RPMI8226 (cell line): ENCODE data around the gene CFAP54.
"Not testable (repeated sequence)": the region's sequence is repeated elsewhere in the genome, so short reads cannot be mapped to it uniquely, and the experiment has no call there.

ENCODE experiments used
- DNase-seq: peaks from one replicate; pipeline ENCODE4 v3.0.0-alpha.2; 2015

CFAP54 gene

DNA sequence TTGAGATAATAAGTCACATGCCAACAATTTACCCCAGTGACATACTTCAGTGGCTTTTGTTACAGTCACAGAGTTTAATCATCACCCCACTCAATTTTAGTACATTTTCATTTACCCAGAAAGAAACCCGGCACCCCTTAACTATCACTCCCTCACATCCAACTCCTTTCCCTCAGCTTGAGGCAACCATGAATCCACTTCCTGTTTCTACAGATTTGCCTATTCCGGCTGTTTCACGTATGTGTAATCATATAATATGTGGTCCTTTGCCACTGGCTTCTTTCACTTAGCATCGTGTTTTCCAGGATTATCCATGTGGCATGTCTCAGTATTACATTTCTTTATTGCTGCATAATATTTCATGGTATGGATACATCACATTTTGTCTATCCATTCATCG lies 147.5 kb downstream of the CFAP54 start:
- DNase-seq: no peak

DNA sequence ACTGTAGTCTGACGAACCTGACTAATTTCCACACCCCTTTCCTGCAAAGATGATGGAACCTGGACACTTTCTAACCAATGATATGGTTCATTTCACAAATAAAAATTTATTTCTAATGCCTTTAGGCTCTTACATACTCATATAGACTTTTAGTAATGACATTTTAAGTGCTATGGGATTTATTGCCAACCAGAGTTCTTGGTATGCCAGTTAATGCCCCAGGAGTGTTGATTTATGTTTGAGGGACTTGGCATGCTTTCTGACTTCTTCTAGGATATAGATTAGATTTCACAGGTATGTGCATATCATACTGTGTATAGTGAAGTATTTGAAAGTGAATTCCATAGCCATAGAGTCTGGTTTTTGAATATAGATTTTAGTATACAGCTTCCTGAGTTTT lies 159.5 kb downstream of the CFAP54 start:
- DNase-seq: no peak

DNA sequence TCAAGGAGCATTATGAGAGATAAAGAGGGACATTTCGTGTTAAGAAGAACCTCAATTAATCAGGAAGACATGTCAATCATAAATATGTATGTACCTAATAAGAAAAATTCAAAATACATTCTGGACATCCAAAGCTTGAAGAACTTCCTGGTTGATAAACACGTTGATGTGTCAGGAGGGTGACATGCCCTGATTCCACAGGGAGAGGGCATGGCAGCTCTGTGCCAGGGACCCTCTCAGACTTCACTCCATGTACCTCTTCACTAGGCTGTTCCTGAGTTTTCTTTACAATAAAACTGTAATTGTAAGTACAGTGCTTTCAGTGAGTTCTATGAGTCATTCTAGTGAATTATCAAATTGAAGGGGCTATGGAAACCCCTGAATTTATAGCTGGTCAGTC lies 163.5 kb downstream of the CFAP54 start:
- no peak for DNase-seq

DNA sequence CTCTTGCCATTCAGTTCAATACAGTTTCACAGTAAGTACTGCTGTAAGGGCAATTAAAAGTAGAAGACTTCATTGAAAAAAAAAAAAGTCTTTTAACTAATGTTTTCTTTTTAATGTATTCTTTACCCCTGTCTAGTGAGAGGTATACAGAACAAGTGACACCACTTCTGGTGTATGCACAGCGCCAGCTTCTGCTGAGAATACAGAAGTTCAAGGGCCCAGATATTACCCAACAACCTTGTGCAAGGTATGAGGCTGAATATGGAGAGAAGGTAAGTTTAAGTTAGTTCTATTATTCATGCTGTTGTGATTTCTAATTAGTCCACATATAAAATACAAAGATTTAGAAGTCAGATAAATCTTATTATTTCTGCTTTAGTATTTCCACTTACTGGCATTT lies 168.7 kb downstream of the CFAP54 start:
- no peak for DNase-seq

DNA sequence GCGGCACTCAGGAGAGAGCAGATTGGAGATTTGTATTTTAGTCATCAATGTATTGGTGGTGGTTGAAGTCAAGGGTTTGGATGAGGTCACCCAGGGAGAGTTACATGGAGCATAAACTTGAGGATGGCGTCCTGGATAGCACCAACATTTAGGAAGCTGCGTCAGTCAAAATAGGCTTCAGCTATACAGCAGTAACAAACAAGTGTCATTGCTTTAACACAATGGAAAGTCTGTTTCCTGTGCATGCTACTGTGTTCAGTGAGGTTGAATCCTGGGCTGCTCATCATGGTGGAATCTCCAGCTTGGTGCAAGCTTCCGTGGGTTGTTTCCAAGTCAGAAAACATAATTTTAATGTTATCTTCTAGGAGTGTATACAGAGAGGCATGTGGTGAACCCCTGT lies 180.4 kb downstream of the CFAP54 start:
- no peak for DNase-seq

DNA sequence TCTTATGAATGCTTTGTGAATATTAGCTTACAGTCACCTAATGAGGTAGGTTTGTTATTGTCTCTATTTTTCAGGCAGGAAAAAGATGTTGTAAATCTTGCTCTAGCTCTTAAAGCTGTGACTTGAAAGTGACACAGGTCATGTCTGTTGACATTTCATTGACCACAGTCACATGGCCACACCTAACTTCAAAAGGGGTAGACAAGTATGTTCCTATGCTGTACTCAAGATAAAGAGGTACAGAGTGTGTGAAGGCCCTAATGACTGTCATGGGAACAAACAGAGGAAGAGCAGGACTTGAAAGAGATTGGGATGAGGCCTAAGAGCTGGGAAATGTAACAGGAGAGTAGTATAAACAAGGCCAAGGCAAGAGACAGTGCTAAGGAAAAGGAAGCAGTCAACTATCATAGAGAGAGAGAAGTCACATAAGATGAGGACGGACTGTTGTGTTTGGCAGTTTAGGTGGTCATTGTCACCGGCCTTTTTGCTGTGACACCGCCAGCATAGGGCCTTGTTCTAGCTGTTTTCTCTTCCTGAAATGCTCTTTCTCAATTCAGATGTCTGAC lies 181.0 kb downstream of the CFAP54 start:
- no peak for DNase-seq

DNA sequence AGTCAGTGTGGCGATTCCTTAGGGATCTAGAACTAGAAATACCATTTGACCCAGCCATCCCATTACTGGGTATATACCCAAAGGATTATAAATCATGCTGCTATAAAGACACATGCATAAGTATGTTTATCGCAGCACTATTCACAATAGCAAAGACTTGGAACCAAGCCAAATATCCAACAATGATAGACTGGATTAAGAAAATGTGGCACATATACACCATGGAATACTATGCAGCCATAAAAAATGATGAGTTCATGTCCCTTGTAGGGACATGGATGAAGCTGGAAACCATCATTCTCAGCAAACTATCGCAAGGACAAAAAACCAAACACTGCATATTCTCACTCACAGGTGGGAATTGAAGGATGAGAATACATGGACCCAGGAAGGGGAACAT lies 186.1 kb downstream of the CFAP54 start:
- not testable (repeated sequence) for DNase-seq

DNA sequence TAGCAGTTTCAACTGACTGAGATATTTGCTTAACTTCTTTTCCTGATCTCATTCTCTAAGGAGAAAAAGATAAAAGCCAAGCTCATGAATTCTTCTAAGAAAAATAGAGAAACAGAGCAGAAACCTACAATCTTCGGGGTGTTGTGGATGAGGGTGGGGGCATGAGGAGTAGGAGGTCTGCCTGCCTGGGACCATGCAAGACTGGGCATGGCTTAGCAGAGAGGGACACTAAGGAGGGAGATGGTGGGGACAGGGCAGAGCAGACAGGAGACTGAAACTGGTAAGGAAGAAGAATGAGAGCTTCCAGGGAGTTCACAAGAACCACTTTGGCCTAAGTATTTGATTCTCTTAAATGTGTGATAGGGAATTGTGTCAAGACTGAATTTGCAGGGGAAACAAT lies 188.0 kb downstream of the CFAP54 start:
- no peak for DNase-seq

DNA sequence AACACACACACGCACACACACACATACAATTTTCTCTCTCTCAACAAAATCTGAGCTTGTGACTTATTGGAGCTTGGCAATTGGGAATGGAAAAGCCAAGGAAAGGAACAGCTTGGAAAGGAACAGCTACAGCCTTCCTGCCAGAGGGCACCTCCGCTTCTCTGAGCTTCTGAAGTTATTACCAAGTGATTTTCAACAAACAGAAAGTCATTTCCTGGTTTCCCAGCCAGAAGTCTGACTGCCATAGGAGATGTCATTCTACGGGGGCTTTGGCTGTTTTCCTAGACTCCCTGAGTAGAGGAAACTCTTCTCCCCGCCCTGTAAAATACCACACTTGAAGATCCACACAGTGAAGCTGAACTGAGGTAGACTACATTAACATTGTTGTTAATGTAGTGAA lies 198.3 kb downstream of the CFAP54 start:
- no peak for DNase-seq

DNA sequence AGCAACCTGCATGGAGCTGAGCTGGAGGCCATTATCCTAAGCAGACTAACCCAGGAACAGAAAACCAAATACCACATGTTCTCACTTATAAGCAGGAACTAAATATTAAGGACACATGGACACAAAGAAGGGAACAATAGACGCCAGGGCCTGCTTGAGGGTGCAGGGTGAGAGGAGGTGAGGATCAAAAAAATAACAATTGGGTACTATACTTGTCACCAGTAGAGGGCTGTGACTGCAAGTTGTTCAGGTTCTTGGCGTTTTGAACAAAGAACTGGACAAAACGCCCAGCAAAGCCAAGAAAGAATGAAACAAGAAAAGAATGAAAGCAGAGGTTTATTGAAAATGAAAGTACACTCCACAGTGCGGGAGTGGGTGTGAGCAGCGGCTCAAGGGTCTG lies 209.1 kb downstream of the CFAP54 start:
- peak; percentile 34 for DNase-seq

DNA sequence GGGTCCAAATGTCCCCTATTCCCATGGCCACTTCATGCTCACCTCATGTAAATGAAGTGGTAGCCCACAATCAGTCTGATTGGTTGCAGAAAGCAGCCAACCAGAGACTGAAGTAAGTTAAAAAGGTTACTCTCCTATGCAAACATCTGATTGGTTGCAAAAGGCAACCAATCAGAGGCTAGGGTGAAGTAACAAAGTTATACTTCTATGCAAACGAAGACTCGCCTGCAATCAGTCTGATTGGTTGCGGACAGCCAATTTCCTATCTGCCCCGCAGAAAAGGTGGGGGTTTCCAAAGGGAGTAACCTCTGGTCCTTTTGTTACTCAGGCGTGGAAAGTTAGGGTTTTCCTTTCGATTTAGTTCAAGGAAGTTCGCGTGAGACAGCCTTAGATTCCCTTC lies 209.6 kb downstream of the CFAP54 start:
- no peak for DNase-seq

DNA sequence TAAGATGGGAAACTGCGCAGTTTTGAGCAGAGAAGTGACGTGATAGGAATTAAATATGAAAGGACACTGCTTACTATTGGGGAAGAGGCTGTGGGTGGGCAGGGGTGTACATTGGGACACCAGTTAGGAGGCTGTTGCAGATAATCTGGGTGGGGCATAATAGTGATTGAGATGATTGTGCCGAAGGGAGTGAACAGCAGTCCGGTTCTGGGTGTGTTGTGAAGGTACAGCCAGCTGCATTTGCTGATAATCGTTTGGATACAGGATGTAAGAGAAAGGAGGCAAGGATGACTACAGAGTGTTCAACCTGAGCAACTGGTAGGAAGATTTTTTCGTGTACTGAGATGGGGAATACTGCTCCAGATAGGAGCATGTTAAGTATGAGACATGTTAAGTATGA lies 212.5 kb downstream of the CFAP54 start:
- DNase-seq: no peak

DNA sequence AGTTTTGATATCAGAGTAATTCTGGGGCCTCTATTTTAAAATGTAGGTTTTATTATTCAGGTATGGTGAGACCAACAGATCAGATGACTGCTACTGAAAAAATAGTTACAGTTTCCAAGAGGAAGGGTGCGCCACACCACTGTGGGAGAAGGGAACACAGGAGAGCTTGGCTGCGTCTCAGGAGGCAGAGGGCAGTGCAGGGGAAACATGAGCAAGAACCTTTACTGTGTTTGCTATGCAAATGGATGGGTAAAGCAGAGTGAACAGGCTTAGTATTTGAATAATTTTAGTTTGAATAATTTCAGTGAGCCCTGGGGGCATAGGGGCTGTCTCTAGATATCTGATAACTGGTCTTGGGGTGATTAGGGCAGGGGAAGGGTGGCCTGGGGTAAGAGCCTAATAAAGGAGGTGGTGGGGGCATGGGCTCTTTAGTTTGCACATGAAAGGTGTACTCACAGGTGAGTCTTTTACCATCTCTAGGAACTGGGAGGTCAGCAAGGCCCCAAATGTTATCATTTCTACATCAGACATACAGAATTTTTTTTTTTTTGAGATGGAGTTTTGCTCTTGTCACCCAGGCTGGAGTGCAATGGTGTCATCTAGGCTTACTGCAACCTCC lies 220.9 kb downstream of the CFAP54 start:
- peak; percentile 9 for DNase-seq

DNA sequence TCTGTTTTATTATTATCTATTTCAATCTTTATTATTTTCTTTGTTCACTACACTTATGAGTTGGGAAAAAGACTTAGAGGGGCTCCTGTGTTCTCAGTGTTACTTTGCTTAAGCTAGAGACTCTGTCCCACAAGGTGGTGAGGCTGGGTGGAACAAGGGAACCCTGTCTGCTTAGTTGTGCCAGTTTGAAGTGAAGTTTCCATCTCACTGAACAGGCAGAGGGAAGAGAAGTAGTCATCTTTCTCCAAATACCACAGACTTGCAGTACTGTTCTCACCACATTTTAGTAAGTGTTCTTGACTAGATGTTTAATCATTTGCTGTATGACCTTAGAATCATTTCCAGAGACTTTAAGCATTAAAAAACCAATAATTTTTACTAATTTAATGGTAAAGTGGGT lies 222.0 kb downstream of the CFAP54 start:
- DNase-seq: no peak

DNA sequence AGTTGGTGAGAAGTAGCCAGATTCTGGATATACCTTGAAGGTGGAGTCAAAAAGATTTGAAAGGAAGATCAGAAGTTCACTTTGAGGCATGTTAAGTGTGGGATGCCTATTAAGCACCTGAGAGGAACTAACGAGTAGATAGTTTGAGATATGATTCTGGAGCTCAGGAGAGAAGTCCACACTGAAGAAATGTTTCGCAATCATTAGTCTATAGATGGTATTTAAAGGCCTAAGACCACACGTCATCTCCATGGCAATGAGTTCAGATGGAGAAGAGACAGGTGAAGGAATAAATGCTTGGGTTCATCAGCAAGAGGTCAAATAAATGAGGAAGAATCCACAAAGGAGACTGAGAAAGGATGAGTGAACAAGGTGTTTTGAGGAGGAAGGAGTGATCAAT lies 224.8 kb downstream of the CFAP54 start:
- DNase-seq: no peak

DNA sequence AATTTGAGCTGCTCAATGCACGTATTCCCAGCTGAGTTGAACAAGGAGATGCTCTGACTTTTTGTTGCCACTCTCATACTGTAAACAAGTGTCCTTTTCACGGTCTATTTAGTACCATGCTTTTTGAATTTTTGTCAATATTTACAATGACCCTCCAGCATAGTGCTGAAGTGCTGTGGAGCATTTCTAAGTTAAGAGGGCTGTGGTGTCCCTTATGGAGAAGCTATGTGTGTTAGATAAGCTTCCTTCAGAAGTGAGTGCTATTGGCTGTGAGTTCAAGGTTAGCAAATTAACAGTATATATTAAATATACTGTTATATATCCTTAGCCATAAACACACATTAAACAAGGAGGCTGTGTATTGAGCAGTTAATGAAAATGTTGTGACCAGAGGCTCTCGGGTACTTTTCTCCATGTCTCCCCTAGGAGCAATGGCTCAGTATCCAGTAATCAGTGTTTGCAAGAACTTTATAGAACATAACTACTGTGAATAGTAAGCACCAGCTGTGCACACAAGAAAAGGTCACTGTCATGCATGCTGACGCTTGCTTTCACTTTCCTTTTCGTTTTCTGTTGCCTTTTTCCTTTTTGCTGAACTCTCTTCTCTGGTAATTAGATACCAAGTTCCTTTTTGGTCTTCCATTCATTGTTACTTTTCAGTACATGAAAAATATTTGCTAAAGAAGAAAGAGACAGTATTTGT lies 230.4 kb downstream of the CFAP54 start:
- DNase-seq: peak; percentile 73

DNA sequence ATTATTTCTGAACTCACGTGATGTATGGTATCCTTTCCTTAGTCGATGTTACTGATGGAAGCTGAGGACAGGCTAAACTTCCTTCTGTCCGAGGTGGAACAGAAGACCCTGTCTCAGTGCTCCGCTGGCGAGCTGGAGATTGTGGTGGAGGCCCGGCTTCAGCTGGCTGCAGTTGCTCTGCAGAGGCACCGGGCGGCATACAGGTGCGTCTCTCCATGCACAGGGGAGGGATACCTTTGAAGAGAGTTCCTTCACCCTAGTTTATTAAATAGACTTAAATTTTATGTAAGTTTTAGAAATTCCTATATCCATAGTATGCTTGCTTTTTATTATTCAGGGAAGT lies 231.0 kb downstream of the CFAP54 start:
- peak; percentile 73 for DNase-seq

DNA sequence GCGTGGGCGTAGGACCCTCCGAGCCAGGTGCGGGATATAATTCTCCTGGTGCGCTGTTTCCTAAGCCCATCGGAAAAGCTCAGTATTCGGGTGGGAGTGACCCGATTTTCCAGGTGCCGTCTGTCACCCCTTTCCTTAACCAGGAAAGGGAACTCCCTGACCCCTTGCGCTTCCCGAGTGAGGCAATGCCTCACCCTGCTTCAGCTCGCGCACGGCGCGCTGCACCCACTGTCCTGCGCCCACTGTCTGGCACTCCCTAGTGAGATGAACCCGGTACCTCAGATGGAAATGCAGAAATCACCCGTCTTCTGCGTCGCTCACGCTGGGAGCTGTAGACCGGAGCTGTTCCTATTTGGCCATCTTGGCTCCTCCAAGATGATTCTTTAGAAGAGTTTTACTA lies 240.1 kb downstream of the CFAP54 start:
- not testable (repeated sequence) for DNase-seq

DNA sequence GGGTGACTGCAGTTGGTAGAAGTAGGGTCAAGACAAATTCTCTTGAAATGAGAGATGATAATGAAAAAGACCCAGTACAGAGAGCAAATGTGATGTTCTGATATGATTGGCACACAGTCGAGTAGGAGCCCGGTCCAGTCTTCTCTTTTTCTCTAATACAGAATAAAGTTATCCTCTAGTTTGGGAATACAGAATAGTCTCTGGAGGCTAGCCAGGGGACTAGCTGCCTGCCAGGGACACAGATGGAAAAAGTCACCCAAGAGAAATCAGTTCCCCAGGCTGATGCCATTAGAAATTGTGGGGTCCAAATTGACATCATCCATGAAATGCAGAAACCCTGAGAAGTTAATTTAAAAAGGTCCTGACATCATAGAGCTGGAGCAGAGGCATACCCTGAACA lies 240.5 kb downstream of the CFAP54 start:
- DNase-seq: no peak

DNA sequence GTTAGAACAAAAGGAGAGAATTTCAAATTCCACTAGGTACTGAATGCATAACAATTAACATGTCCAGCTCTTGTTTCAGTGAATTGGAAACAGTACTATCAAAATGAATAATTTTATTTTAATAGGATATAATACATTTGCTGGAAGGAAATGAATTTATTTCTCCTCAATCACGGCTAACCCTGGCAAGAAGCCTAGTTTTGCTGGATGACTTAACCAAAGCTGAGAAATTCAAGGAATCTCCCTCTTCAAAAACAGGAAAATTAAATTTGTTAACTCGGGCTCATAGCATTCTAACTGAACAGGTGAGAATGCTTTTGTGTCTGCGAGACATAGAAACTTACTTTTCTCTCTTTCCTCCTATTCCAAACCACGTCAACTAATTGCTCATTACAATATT lies 254.2 kb downstream of the CFAP54 start:
- DNase-seq: no peak

DNA sequence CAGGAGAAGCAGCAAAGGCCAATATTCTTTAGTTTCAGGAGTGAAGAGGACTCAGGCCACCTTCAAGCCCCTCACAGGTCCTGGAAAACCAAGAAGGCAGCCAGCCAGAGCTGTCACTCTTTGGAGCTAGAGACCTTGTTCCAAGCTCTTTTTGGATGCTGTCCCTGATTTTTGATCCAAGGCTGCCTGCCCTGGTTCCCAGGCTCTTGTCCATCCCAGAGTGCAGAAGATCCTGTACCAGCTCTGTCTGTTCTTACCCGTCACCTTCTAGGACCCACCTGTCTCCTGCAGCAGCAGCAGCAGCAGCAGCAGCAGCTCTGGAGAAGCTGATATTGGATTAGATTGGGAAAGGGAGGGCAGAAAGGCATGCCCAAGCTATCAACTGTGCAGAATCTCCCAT lies 260.6 kb downstream of the CFAP54 start:
- DNase-seq: no peak

DNA sequence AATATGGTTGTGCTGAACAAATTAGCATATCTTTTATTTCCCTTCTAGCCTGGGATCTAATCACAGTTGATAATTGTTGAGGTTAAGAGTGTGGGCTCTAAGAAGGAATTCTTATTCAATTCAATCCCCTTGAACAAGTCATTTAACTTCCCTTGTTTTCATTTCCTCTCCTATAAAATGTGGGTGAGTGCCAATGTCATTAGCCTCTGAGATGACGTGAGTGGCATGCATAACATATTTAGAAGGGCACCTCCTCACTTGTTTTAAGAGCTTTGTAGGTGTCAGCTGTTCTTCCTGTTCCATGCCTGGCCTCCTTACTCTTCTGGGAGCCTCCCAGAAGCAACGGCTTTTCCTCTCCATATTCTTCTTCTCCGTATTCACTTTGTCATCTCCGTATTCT lies 262.2 kb downstream of the CFAP54 start:
- no peak for DNase-seq

DNA sequence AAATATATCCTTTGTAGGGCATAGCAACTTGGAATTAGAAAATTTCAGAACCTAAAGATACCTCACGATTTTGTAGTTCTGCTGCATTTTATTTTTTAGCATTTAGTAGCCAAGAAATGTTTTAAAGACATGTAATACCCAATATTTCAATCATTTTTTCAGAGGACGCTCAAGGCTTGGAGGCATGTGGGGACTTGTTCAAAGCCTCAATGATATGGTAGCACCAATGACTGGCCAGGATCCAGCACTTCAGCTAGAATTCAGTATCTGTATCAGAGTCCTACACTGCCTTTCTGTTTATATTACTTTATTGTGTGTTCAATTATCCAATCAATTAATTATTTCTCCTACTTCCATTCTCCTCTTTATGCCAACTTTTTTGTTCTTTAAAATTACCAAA lies 262.8 kb downstream of the CFAP54 start:
- DNase-seq: no peak

DNA sequence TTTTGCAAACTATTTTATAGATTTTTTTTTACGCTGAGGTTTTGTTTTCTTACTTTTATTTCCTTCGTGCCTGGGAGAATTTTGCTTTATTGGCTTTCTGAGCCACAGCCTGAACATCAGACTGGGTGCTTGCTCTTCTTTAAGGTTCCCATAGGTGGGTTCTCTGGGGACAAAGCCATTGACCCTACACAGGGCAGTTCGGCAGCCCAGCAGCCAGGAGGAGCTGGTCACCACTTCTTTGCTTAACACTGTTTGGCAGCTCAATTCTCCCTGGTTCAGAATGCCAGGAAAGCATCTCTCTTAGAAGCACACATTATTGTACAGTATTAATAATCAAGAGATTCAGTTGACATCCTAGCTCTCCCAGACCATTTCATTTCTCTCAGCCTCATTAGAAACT lies 276.9 kb downstream of the CFAP54 start:
- no peak for DNase-seq

DNA sequence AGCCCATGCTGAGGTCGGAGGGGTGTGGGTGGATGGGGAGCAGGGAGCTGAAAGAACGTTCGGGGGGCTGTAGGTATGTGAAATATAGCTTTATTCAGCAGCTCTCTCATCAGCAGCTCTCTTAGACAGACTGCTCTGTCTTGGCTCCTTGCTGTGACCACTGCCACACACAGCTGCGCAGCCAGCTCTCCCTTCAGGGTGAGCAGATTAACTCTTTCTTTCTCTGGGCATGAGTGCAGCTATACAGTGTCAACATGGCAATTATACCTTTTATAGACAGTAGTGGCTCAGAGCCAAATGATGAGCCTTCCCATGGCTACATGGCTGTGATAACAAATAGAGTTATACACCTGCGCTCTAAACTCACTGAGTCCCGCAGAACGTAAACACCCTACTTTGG lies 280.0 kb downstream of the CFAP54 start:
- no peak for DNase-seq
